K562 (cell line): Measurements from ENCODE around the gene WFIKKN1.

Experiments
- EZH2 ChIP-seq: IDR thresholded peaks from 2 replicates; pipeline ENCODE4 v1.6.1; 2012; ENCODE audit warnings: low read depth, mild to moderate bottlenecking, inconsistent platforms, low read length, borderline replicate concordance
- ZNF133 ChIP-seq: fragments of 250-450 bp; sonication (Bioruptor Pico); IDR thresholded peaks from 2 replicates; pipeline ENCODE4 v1.4.0; 2020; ENCODE audit warnings: mild to moderate bottlenecking

- TF ChIP-seq EZH2 (no peak), ZNF133 (no peak)
These were observed 46.8 kb downstream of the WFIKKN1 start for GRCh38 chr16:677316-678190.
